Ammon's horn (tissue), 1 donor: ENCODE data around the gene PACC1.
"Not testable (repeated sequence)": the region's sequence is repeated elsewhere in the genome, so short reads cannot be mapped to it uniquely, and the experiment has no call there.

Source experiments
- DNase-seq: peaks from one replicate; pipeline ENCODE4 v3.0.0-alpha.2; 2016; ENCODE audit warnings: low spot score

The PACC1 gene

GRCh38 chr1:212395678-212396437 is 18.8 kb downstream of the PACC1 start:
- DNase-seq: not testable (repeated sequence)

GRCh38 chr1:212388985-212389716 is 25.5 kb downstream of the PACC1 start:
- no peak for DNase-seq

- no peak for DNase-seq
Measured at GRCh38 chr1:212386029-212386428, 28.7 kb downstream of the PACC1 start.

GRCh38 chr1:212381397-212382035 is 33.2 kb downstream of the PACC1 start:
- DNase-seq: no peak

- DNase-seq: no peak
Measured at GRCh38 chr1:212379366-212379765, 35.3 kb downstream of the PACC1 start.

GRCh38 chr1:212377644-212378043 is 37.0 kb downstream of the PACC1 start:
- DNase-seq: no peak

- DNase-seq: no peak
Measured at GRCh38 chr1:212375986-212376385, 38.7 kb downstream of the PACC1 start.

GRCh38 chr1:212368073-212368484 is 46.6 kb downstream of the PACC1 start:
- DNase-seq: peak; percentile 68

GRCh38 chr1:212367474-212368072 is 47.1 kb downstream of the PACC1 start:
- DNase-seq: no peak

- no peak for DNase-seq
Measured at GRCh38 chr1:212366901-212367300, 47.8 kb downstream of the PACC1 start.

GRCh38 chr1:212364985-212365384 is 49.7 kb downstream of the PACC1 start:
- no peak for DNase-seq

- DNase-seq: no peak
Measured at GRCh38 chr1:212359794-212360479, 54.7 kb downstream of the PACC1 start.

GRCh38 chr1:212355230-212355969 is 59.3 kb downstream of the PACC1 start:
- no peak for DNase-seq

GRCh38 chr1:212354464-212354863 is 60.2 kb downstream of the PACC1 start:
- DNase-seq: no peak

- no peak for DNase-seq
Measured at GRCh38 chr1:212353181-212353580, 61.5 kb downstream of the PACC1 start.

- DNase-seq: no peak
Measured at GRCh38 chr1:212351588-212352362, 62.9 kb downstream of the PACC1 start.

GRCh38 chr1:212346601-212347000 is 68.1 kb downstream of the PACC1 start:
- DNase-seq: no peak

- DNase-seq: no peak
Measured at GRCh38 chr1:212344905-212345304, 69.8 kb downstream of the PACC1 start.

GRCh38 chr1:212341090-212341489 is 73.6 kb downstream of the PACC1 start:
- no peak for DNase-seq

GRCh38 chr1:212329105-212329504 is 85.6 kb downstream of the PACC1 start:
- no peak for DNase-seq
